Astrocyte (in vitro differentiated cells and primary cell): ENCODE results near the gene KNDC1. TPM values are rescaled to one million over a fixed set of nuclear protein-coding genes. Genes with fewer than 3 reads are reported as not detected.

Source experiments
- DNase-seq: peaks from one replicate; pipeline ENCODE4 v3.0.0-alpha.2; 2010; ENCODE audit warnings: low read depth
- FAIRE-seq: peaks from 2 replicates; lab custom pipeline; 2011; peaks lifted over from hg19 to GRCh38; lab: Jason Lieb, UNC
- H2AFZ ChIP-seq: 2 replicates; pipeline ENCODE4 v1.6.0; 2012; ENCODE audit warnings: low read depth, low read length, inconsistent platforms
- H3K27ac ChIP-seq: 2 replicates; pipeline ENCODE4 v1.5.1; 2011; ENCODE audit warnings: low read depth, low read length, inconsistent platforms
- H3K27me3 ChIP-seq: 2 replicates; pipeline ENCODE4 v1.6.0; 2011; ENCODE audit warnings: low read length, inconsistent platforms; ENCODE audit not compliant: insufficient read depth
- H3K36me3 ChIP-seq: 2 replicates; pipeline ENCODE4 v1.5.1; 2011; ENCODE audit warnings: low read length, inconsistent platforms; ENCODE audit not compliant: insufficient read depth
- H3K4me1 ChIP-seq: 2 replicates; pipeline ENCODE4 v1.5.1; 2011; ENCODE audit warnings: low read length, inconsistent platforms; ENCODE audit not compliant: insufficient read depth
- H3K4me2 ChIP-seq: 2 replicates; pipeline ENCODE4 v1.6.0; 2012; ENCODE audit warnings: low read length, inconsistent platforms
- H3K4me3 ChIP-seq: 2 replicates; pipeline ENCODE4 v1.5.1; 2011; ENCODE audit warnings: low read depth, mild to moderate bottlenecking, low read length, inconsistent platforms; ENCODE audit not compliant: insufficient read depth
- H3K79me2 ChIP-seq: 2 replicates; pipeline ENCODE4 v1.6.0; 2012; ENCODE audit warnings: mild to moderate bottlenecking, low read length, inconsistent platforms; ENCODE audit not compliant: insufficient read depth
- H3K9ac ChIP-seq: 2 replicates; pipeline ENCODE4 v1.6.0; 2012; ENCODE audit warnings: mild to moderate bottlenecking, low read length, inconsistent platforms
- H3K9me3 ChIP-seq: 2 replicates; pipeline ENCODE4 v1.5.1; 2012; ENCODE audit warnings: low read depth, mild to moderate bottlenecking, low read length, inconsistent platforms; ENCODE audit not compliant: insufficient read depth
- H4K20me1 ChIP-seq: 2 replicates; pipeline ENCODE4 v1.6.0; 2012; ENCODE audit warnings: low read length, inconsistent platforms; ENCODE audit not compliant: insufficient read depth
- H3K27ac Mint-ChIP-seq: one replicate; pipeline ENCODE4 v1.8.0; 2021; ENCODE audit warnings: mild to moderate bottlenecking, mixed read lengths; ENCODE audit not compliant: unreplicated experiment
- H3K27me3 Mint-ChIP-seq: one replicate; pipeline ENCODE4 v1.8.0; 2021; ENCODE audit warnings: low read depth, mixed read lengths; ENCODE audit not compliant: unreplicated experiment
- H3K36me3 Mint-ChIP-seq: one replicate; pipeline ENCODE4 v1.8.0; 2021; ENCODE audit warnings: low read depth, mixed read lengths; ENCODE audit not compliant: unreplicated experiment
- H3K4me1 Mint-ChIP-seq: one replicate; pipeline ENCODE4 v1.8.0; 2021; ENCODE audit warnings: low read depth, mixed read lengths; ENCODE audit not compliant: unreplicated experiment
- H3K4me3 Mint-ChIP-seq: one replicate; pipeline ENCODE4 v1.8.0; 2021; ENCODE audit warnings: mild to moderate bottlenecking, moderate library complexity, mixed read lengths; ENCODE audit not compliant: unreplicated experiment
- H3K9me3 Mint-ChIP-seq: one replicate; pipeline ENCODE4 v1.8.0; 2021; ENCODE audit warnings: mild to moderate bottlenecking, mixed read lengths; ENCODE audit not compliant: unreplicated experiment
- CTCF ChIP-seq: IDR thresholded peaks from 2 replicates; pipeline ENCODE4 v1.5.1; 2011; ENCODE audit warnings: low read depth, mild to moderate bottlenecking, inconsistent platforms, low read length, moderate library complexity; ENCODE audit not compliant: insufficient read depth
- EZH2 ChIP-seq: IDR thresholded peaks from 2 replicates; pipeline ENCODE4 v1.6.1; 2012; ENCODE audit warnings: mild to moderate bottlenecking, low read length, inconsistent platforms; ENCODE audit not compliant: insufficient read depth
- total RNA-seq: library from RNA; stranded (reverse); gene quantifications from 2 replicates; pipeline ENCODE4 v1.2.1, GENCODE V29; 2021

Gene KNDC1
- total RNA-seq, 1 donor from 2014 or later = 2.6 TPM

DNA sequence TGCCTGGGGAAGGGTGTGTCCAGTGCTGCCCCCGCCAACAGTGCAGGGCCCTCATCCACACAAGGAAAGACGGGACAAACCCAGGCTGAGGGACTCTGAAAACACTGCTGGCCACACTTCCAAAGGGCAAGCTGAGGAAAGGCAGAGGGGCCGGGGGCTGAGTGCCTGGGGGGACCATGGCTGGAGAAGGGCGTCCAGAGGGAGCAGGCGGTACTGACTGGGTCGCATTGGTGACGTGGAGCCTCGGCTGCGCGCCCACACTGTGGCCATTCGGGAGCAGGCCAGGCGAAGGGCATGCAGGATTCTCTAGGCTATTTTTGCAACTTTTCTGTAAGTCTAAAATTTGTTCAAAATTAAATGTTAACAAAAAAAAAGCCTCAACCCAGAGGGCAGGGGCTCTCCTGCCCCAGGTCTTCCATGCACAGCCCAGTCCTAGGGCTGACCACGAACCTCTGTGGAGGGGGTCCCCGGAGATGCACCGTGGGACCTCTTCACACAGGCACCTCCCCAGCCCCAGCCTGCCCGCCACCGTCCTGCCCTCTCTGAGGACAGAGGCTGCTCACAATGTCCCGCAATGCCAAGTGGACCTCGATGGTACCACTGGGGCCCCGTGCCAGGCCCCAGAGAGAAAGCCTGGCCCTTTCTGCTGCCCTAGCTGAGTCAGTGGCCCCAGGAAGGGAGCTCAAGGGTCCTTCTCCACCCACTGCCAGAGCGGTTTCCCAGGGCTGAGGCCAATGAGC lies 106.2 kb downstream of the KNDC1 start:
- Histone ChIP-seq H3K4me3 (no peak overlapping the region), H2AFZ (no peak overlapping the region), H3K9me3 (no peaks in the 10 kb centered on the region), H3K4me1 (peaks cover 3% of the 10 kb centered on the region), H4K20me1 (no peaks in the 10 kb centered on the region), H3K27ac (no peak overlapping the region), H3K79me2 (no peaks in the 10 kb centered on the region), H3K9ac (no peak overlapping the region), H3K27me3 (peaks cover 2% of the 10 kb centered on the region), H3K4me2 (no peak overlapping the region), H3K36me3 (no peaks in the 10 kb centered on the region)
- peaks cover 17% of the 10 kb centered on the region for H3K27me3 Mint-ChIP-seq
- H3K4me3 Mint-ChIP-seq = no peak overlapping the region
- H3K27ac Mint-ChIP-seq = no peak overlapping the region
- H3K4me1 Mint-ChIP-seq = no peaks in the 10 kb centered on the region
- FAIRE-seq = no peak
- no peaks in the 10 kb centered on the region for H3K36me3 Mint-ChIP-seq
- TF ChIP-seq EZH2 = no peak
- no peak for TF ChIP-seq CTCF
- no peak for DNase-seq
- no peaks in the 10 kb centered on the region for H3K9me3 Mint-ChIP-seq

- H3K4me1 Mint-ChIP-seq = no peaks in the 10 kb centered on the region
- H3K27ac ChIP-seq = no peak overlapping the region
- H3K9me3 Mint-ChIP-seq = no peaks in the 10 kb centered on the region
- no peak for DNase-seq
- H3K27me3 Mint-ChIP-seq = peaks cover 17% of the 10 kb centered on the region
- no peak for FAIRE-seq
- no peaks in the 10 kb centered on the region for H3K36me3 ChIP-seq
- H3K4me3 ChIP-seq = no peak overlapping the region
- no peak overlapping the region for H3K9ac ChIP-seq
- no peaks in the 10 kb centered on the region for H4K20me1 ChIP-seq
- no peaks in the 10 kb centered on the region for H3K9me3 ChIP-seq
- peaks cover under 1% of the 10 kb centered on the region for H3K4me1 ChIP-seq
- no peak overlapping the region for H2AFZ ChIP-seq
- H3K27ac Mint-ChIP-seq = no peak overlapping the region
- H3K4me2 ChIP-seq = no peak overlapping the region
- no peaks in the 10 kb centered on the region for H3K36me3 Mint-ChIP-seq
- H3K4me3 Mint-ChIP-seq = no peak overlapping the region
- no peaks in the 10 kb centered on the region for H3K79me2 ChIP-seq
- peaks cover 2% of the 10 kb centered on the region for H3K27me3 ChIP-seq
- TF ChIP-seq EZH2 = no peak
- no peak for TF ChIP-seq CTCF
Observed at GRCh38 chr10:133267293-133267692, 107.3 kb downstream of the KNDC1 start.

GRCh38 chr10:133267829-133268228 lies 107.8 kb downstream of the KNDC1 start:
- Histone ChIP-seq H3K27me3 (peaks cover under 1% of the 10 kb centered on the region), H3K4me3 (no peak overlapping the region), H3K9ac (no peak overlapping the region), H3K9me3 (no peaks in the 10 kb centered on the region), H2AFZ (no peak overlapping the region), H3K4me2 (no peak overlapping the region), H3K36me3 (no peaks in the 10 kb centered on the region), H3K79me2 (no peaks in the 10 kb centered on the region), H4K20me1 (no peaks in the 10 kb centered on the region), H3K27ac (no peak overlapping the region), H3K4me1 (no peaks in the 10 kb centered on the region)
- H3K4me1 Mint-ChIP-seq = no peaks in the 10 kb centered on the region
- TF ChIP-seq EZH2 (no peak), CTCF (no peak)
- peaks cover 15% of the 10 kb centered on the region for H3K27me3 Mint-ChIP-seq
- H3K4me3 Mint-ChIP-seq = no peak overlapping the region
- no peak for DNase-seq
- no peaks in the 10 kb centered on the region for H3K9me3 Mint-ChIP-seq
- no peaks in the 10 kb centered on the region for H3K36me3 Mint-ChIP-seq
- FAIRE-seq = no peak
- no peak overlapping the region for H3K27ac Mint-ChIP-seq
